Stimulated activated CD4-positive, alpha-beta T cell treated with anti-CD3 and anti-CD28 coated beads, Interleukin-15, amount 100 ng/mL, for 24 hours (primary cell): Measurements from ENCODE around the gene C11orf24.
A peak's percentile ranks its signal among the peaks of the same experiment; 100 is the strongest.
"Not testable (repeated sequence)": the region's sequence is repeated elsewhere in the genome, so short reads cannot be mapped to it uniquely, and the experiment has no call there.

Experiments used
- DNase-seq: peaks from one replicate; pipeline ENCODE4 v3.0.0-alpha.2; 2020

Gene C11orf24

DNA sequence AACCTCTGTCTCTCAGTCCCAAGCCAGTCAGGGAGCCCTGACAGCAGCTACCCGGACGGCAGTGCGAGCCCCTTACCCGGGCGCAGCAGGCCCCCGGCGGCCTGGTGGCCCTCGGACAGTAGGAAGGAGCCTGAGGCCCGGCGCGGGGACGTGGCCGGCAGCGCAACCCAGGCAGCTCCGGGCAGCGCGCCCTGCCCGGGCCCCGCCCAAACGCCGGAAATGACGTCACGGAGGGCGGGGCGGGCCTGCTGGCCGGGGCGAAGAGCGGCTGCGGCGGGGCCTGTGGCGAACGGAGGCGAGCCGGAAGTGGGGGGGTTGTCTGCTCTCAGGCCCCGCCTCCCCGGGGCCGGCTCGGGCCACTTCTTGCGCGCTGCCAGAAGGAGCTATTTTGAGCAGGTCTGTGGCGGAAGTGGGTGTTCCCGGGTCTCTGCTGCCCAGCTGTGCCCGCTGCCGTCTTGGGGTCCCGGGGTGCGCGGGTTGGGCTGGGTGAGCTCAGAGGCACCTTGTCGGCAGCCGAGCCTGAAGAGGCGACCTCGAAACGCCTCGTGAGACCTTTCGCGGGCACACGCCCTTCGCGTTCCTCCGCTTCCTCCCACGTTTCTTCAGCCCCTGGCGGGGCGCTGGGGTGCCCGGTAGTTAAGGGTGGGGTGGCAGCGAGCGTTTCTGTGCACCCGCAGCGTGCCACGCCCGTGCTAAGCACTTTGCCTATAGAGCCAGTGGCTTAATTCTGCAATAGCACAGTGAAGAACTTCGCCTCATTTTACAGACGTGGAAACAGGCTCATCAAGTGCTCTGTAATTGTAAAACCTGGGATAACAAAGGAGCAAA is at the start of gene C11orf24:
TSS of gene C11orf24 (minus strand) at position 193 of the 828 bp plus-strand sequence. CDS start 8,206 bp downstream, outside the sequence.
- peak; percentile 95 for DNase-seq

DNA sequence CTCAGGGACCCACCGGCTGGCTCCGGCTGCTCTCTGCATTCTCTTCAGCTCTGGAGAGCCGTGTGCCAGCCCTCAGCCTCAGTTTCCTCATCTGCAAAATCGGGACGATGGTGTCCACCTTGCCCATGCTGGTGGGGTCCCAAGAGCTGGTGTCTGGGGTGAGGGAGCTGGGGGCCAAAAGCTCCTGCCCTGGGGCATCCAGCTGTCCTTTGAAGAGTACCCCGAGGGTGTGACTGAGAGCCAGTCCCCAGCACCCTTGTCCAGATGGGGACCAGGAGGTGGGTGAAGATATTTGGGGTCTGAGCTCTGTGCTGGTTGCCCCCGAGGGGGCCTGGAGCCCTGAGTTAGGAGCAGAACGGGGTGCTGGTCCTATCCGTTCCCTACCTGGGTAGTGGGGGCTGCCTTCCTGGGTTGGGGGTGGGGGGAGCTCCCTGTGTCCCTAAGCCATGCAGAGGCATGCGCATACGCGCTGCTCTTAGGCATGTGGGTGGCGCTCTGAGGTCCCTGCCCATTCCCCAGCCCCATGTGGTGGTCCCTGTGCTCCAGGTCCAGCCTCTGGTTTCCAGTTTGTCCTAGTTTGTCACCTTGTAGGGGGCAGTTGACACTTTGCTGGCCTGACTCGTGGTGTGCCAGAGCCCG is 45.5 kb upstream of the C11orf24 start:
- DNase-seq = no peak

GRCh38 chr11:68315171-68315920 is 43.6 kb upstream of the C11orf24 start:
- DNase-seq = no peak

- DNase-seq = no peak
These were observed 42.7 kb upstream of the C11orf24 start for GRCh38 chr11:68314203-68315170.

GRCh38 chr11:68313574-68314202 is 41.9 kb upstream of the C11orf24 start:
- peak; percentile 21 for DNase-seq

DNA sequence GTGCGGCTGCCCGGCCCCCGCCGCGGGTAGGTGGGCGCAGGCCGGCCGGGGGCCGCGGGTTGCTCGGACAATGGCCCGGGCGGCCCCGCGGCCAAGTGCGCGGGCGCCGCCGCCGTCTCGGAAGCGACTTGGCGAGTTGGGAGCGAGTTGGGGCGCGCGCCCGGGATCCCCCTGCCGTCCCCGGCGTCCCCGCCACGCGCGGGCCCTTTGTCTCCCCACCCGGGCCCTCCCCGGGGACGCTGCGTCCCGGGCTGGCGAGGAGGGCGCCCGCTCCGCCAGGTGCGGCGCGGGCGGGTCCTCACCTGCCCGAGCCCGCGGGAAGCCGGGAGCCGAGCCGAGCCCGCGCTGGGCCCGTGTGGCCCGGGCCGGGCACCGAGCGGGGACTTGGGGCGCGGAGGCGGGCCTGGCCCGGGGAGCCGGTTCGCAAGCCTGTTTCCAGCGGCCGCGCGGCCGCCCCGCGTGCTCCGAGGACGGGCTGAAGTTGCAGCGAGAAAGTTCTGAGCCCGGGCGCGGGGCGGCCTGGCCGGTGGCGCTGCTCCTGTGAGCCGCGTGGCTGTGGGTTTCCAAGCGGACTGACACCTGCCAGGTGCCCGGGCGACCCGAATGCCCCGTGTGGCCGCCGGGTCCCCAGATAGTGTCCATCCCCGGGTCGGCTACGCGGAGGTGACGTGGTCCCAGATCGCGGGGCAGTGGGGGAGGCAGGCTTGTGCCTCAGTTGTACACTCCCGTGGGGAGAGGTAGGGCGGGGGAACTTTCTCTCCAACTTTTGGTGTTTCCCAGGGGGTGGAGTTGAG is 41.2 kb upstream of the C11orf24 start:
- peak; percentile 54 for DNase-seq

GRCh38 chr11:68312117-68312779 is 40.5 kb upstream of the C11orf24 start, which contains the start of gene LRP5:
LRP5 (plus strand) TSS chr11:68312591; CDS start chr11:68312715, 124 bp downstream.
- peak; percentile 46 for DNase-seq

DNA sequence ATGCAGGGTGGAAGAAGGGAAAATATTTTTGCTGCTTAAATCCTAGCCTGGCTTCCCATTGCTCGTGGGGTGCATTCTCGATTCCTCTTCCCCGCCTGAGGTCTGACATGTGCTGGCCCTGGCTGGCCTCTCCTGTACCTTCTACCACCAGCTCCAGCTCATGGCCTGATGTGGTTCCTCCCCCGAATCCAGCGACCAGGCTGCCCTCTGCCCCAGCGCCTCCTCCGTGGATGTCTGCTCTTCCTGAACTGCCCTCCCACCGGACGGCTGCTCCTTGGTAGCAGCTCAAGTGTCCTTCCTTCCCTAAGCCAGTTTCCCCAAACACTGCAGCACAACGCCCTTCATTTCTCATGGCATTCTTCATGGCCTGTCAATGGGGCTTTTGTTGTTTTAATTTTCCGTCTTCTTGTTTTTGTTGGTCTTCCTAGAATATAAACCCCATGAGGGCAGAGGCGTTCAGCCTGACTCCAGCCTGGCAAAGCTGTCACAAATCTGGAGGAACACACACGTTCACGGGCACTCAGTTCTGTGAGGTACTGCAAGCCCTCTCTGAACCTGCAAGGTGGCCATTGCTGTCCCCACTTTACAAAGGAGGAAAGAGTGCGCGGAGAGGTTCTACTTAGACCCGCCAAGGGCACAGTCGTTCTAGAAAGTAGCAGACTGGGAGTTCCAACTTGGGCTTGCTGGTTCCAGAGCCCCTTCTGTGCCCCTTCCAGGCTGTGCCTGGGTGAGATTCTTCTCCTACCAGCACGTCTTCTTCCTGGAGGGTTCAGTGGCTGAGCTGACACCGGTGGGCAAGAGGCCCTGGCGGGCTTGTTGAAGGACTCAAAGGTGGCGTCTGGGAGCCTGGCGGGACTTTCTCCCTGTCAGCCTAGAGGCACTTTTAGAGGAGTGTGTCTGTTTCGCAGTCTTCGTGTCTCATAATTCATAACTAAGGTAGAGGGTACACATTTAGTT is 39.7 kb upstream of the C11orf24 start:
- no peak for DNase-seq

DNA sequence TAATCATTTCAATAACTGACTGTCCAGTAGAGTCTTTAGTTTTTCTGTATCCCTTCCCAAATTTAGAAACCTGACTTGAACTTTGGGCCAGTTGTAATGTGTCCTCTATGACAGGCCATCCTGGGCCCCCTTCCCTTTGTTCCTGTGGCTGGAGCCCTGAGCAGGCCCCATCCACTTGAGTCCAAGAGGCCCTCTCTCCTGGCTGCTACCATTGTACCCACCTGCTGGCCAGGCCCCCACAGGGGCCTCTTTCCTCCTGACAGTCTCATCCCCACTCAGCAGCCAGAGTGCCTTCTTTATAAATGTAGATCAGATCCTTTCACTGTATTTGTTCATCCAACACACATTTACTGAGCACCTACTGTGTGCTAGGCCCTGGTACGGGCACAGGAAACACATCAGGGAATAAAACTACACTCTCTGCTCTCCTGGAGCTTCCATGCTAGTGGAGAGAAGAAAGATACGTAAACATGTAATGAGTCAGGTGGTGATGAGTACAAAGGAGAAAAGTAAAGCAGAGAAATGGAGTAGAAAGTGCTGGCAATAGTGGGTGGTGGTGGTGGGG is 37.9 kb upstream of the C11orf24 start:
- no peak for DNase-seq

DNA sequence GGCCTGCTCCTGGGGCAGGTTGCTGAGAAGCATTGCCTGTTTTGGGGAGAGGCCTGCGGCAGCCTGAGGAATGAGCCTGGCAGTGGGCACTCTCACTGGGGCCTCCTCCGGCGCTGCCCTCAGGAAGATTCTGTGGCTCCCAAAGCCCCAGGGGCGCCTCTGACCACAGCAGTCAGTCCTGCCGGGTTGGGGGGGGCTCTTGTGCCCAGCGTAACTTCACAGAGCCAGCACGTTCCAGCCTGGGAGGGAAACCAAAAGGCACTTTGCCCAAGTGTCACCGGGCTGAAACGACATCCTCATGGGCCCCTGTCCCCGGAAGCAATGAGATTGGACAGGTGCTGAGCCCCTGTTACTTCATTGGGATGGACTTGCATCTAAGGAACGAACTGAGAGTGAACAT is 36.3 kb upstream of the C11orf24 start:
- no peak for DNase-seq

DNA sequence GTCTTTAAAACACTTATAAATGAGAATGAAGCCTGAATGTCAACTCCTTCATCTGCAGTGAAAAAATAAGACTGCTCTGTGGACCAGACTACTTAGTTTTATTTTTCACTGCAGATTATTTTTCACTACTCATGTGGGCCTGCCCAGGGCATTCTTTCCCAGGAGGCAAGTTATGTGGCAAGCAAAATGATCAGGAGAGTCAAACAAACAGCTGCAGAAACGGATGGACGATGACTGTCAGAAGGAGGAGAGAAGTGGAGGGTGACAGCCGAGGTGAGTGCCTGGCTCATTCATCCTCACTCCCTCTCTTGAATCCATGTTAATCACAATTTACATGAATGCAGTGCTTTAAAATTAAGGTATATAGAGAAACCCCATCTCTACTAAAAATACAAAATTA is 34.9 kb upstream of the C11orf24 start:
- no peak for DNase-seq

GRCh38 chr11:68303982-68304780 is 32.4 kb upstream of the C11orf24 start:
- DNase-seq = no peak

GRCh38 chr11:68303083-68303482 is 31.3 kb upstream of the C11orf24 start:
- no peak for DNase-seq

GRCh38 chr11:68302670-68303069 is 30.9 kb upstream of the C11orf24 start:
- DNase-seq = no peak

DNA sequence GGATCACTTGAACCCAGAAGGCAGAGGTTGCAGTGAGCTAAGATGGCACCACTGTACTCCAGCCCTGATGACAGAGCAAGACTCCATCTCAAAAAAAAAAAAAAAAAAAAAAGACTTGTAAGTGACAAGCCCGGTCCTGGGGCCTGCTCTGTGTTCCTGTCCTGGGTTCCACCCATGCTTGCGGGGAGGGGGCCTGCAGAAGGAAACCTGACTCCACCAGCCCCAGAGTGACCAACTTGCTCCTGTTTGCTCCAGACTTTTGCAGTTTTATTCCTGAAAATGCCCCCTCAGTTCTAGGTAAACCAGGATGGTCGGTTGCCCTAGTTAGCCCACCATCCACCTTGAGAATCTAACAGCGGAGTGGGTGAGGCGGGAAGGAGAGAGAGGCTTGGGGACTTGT is 30.5 kb upstream of the C11orf24 start:
- DNase-seq = no peak

GRCh38 chr11:68300076-68300830 is 28.5 kb upstream of the C11orf24 start:
- DNase-seq = no peak

- DNase-seq = not testable (repeated sequence)
These were observed 27.7 kb upstream of the C11orf24 start for GRCh38 chr11:68299517-68299879.
